ENCODE results near the gene FAM83F. TPM values are rescaled to one million over a fixed set of nuclear protein-coding genes. Genes with fewer than 3 reads are reported as not detected.

The FAM83F gene
- total and polyA plus RNA-seq, 10 of the 15 experiments (the other 5 are each of a cell fraction or from before 2014, with no cell fraction given) = 0.01 to 0.05 (median 0.01) TPM; not detected in 7

GRCh38 chr22:40039482-40040115, 44.8 kb downstream of the FAM83F start:
- Histone ChIP-seq H3K4me1 (ENCODE audit: control insufficient read depth, insufficient read depth, low read length) (peaks cover 6% of the 10 kb centered on the region; the same call in 1 of the 2 replicates), H3K4me3 (no peak overlapping the region), H3K27ac (ENCODE audit: control insufficient read depth, insufficient read depth) (no peak overlapping the region), H4K20me1 (ENCODE audit: control insufficient read depth, insufficient read depth) (no peaks in the 10 kb centered on the region), H3K27me3 (replicated peaks in 1 of 2; ENCODE audit: control insufficient read depth in 2 of 2, insufficient read depth in 2 of 2, low read length in 1 of 2) (peaks cover 2 to 5% of the 10 kb centered on the region in 2 experiments), H3K4me2 (ENCODE audit: control insufficient read depth, insufficient read depth) (no peak overlapping the region), H2AFZ (ENCODE audit: control insufficient read depth, low read depth, low read length) (no peak overlapping the region), H3K79me2 (ENCODE audit: control insufficient read depth, insufficient read depth, low read length) (no peaks in the 10 kb centered on the region), H3K9me3 (replicated peaks; ENCODE audit: control insufficient read depth, insufficient read depth, low read length) (no peaks in the 10 kb centered on the region), H3K9ac (ENCODE audit: control insufficient read depth, insufficient read depth, low read length) (no peak overlapping the region), H3K36me3 (ENCODE audit: control insufficient read depth in 2 of 2, insufficient read depth in 2 of 2, low read length in 1 of 2) (no peaks in the 10 kb centered on the region)
- RAD21 ChIA-PET (ENCODE audit: unreplicated experiment) = interaction anchor here (0.8 to 3.4 kb wide), 4 partner anchors 15 to 607 kb away, joined by 3 to 16 read pairs (median 6); no protein-coding TSS in a partner anchor
- WGBS (ENCODE audit: insufficient coverage, insufficient replicate concordance, low lambda C conversion rate, missing lambda C conversion rate) = 30% methylated on average over 11 of the region's 11 CpGs
- CTCF ChIA-PET = interaction anchor here (0.9 to 6.5 kb wide), 7 partner anchors 15 to 505 kb away, joined by 3 to 68 read pairs (median 4); partner anchors contain the start of gene ADSL
- TF ChIP-seq KAT2A (conservative IDR thresholded peaks at IDR 0.05; ENCODE audit: control insufficient read depth, low read depth, low read length) (no peak), TCF3 (IDR thresholded peaks at IDR 0.05; ENCODE audit: borderline replicate concordance, insufficient read depth, low read depth, low read length) (no peak)
- POLR2A ChIA-PET = no interaction called here
- SMC1A ChIA-PET (ENCODE audit: uncharacterized antibody, unreplicated experiment) = interaction anchor here (0.7 to 7.3 kb wide), 5 partner anchors 15 to 309 kb away, joined by 3 to 67 read pairs (median 3); partner anchors contain the start of gene ADSL
- BruUV-seq (replicated peaks) = no TSS peak
- in situ Hi-C loops (cut with MboI) = loop anchor here (5.0 to 10.0 kb wide), 2 partner anchors 547 to 695 kb away; partner anchors contain the start of gene SYNGR1
- intact Hi-C loops (cut with micrococcal nuclease; ENCODE audit: unreplicated experiment) = loop anchor here (5.0 kb wide), 1 partner anchor 547 kb away; no protein-coding TSS in a partner anchor
- no peak for DNase-seq (ENCODE audit: low read depth, low spot score)
- ATAC-seq = no peak
- no peak for FAIRE-seq

- ATAC-seq (no peak), FAIRE-seq (no peak), DNase-seq (ENCODE audit: low read depth, low spot score) (no peak)
- H2AFZ ChIP-seq (ENCODE audit: control insufficient read depth, low read depth, low read length) = no peak overlapping the region
- ChIA-PET RAD21 (ENCODE audit: unreplicated experiment) (interaction anchor here (2.0 kb wide), 1 partner anchor 308 kb away, joined by 9 read pairs; no protein-coding TSS in a partner anchor), CTCF (interaction anchor here (1.8 to 6.5 kb wide), 4 partner anchors 16 to 506 kb away, joined by 4 to 68 read pairs (median 18); partner anchors contain the start of gene ADSL), POLR2A (no interaction called here), SMC1A (ENCODE audit: uncharacterized antibody, unreplicated experiment) (interaction anchor here (0.9 to 7.3 kb wide), 3 partner anchors 16 to 308 kb away, joined by 3 to 67 read pairs (median 7); partner anchors contain the start of gene ADSL)
- H3K27me3 ChIP-seq (replicated peaks in 1 of 2; ENCODE audit: control insufficient read depth in 2 of 2, insufficient read depth in 2 of 2, low read length in 1 of 2) = peaks cover 2 to 5% of the 10 kb centered on the region in 2 experiments
- in situ Hi-C loops (cut with MboI) (loop anchor here (5.0 kb wide), 1 partner anchor 549 kb away; no protein-coding TSS in a partner anchor), intact Hi-C loops (cut with micrococcal nuclease; ENCODE audit: unreplicated experiment) (no loop called here)
- H3K4me1 ChIP-seq (ENCODE audit: control insufficient read depth, insufficient read depth, low read length) = peaks cover 6% of the 10 kb centered on the region; the same call in 1 of the 2 replicates
- peaks cover 2% of the 10 kb centered on the region; the same call in 1 of the 2 replicates for H3K79me2 ChIP-seq (ENCODE audit: control insufficient read depth, insufficient read depth, low read length)
- BruUV-seq (replicated peaks) = no TSS peak
- H3K9me3 ChIP-seq (replicated peaks; ENCODE audit: control insufficient read depth, insufficient read depth, low read length) = no peaks in the 10 kb centered on the region
- no peak overlapping the region for H3K4me3 ChIP-seq
- no peaks in the 10 kb centered on the region for H3K36me3 ChIP-seq (ENCODE audit: control insufficient read depth in 2 of 2, insufficient read depth in 2 of 2, low read length in 1 of 2)
- no peak overlapping the region for H3K9ac ChIP-seq (ENCODE audit: control insufficient read depth, insufficient read depth, low read length)
- H3K4me2 ChIP-seq (ENCODE audit: control insufficient read depth, insufficient read depth) = no peak overlapping the region
- 19% methylated on average over 4 of the region's 4 CpGs for WGBS (ENCODE audit: insufficient coverage, insufficient replicate concordance, low lambda C conversion rate, missing lambda C conversion rate)
- no peak overlapping the region for H3K27ac ChIP-seq (ENCODE audit: control insufficient read depth, insufficient read depth)
- no peaks in the 10 kb centered on the region for H4K20me1 ChIP-seq (ENCODE audit: control insufficient read depth, insufficient read depth)
- TF ChIP-seq TCF3 (IDR thresholded peaks at IDR 0.05; ENCODE audit: borderline replicate concordance, insufficient read depth, low read depth, low read length) (no peak), MEF2B (IDR thresholded peaks at IDR 0.05; ENCODE audit: partially characterized antibody, poor library complexity, severe bottlenecking) (no peak), GATAD2B (conservative IDR thresholded peaks at IDR 0.05; ENCODE audit: low read depth) (no peak), ESRRA (IDR thresholded peaks at IDR 0.05; ENCODE audit: low read length) (no peak), ZBED1 (IDR thresholded peaks at IDR 0.05; ENCODE audit: borderline replicate concordance) (no peak), PML (IDR thresholded peaks at IDR 0.05; ENCODE audit: low read length) (no peak), IKZF1 (conservative IDR thresholded peaks at IDR 0.05) (no peak), ZNF622 (IDR thresholded peaks at IDR 0.05) (no peak), FOXK2 (IDR thresholded peaks at IDR 0.05) (no peak), MLLT1 (IDR thresholded peaks at IDR 0.05) (no peak), MYC (IDR thresholded peaks at IDR 0.05; ENCODE audit: insufficient read depth, insufficient read length, insufficient replicate concordance, low read length, severe bottlenecking) (no peak), SIN3A (IDR thresholded peaks at IDR 0.05; ENCODE audit: low read depth, low read length) (no peak), CBFB (IDR thresholded peaks at IDR 0.05; ENCODE audit: low read depth) (no peak), NRF1 (conservative IDR thresholded peaks at IDR 0.05; ENCODE audit: low read depth, low read length) (no peak), PAX5 (IDR thresholded peaks at IDR 0.05; ENCODE audit: borderline replicate concordance, low read depth, low read length) (no peak)
These were observed 46.2 kb downstream of the FAM83F start for GRCh38 chr22:40040927-40041326.

Measured in GM12878 (cell line).